GM12891 (cell line): ENCODE measurements around the gene SLC9A9.

Experiments used
- PAX5 ChIP-seq: IDR thresholded peaks from 2 replicates; pipeline ENCODE4 v1.6.1; 2011; ENCODE audit warnings: low read length, moderate library complexity, mild to moderate bottlenecking; ENCODE audit not compliant: insufficient read depth, severe bottlenecking
- POLR2A ChIP-seq: IDR thresholded peaks from 2 replicates; pipeline ENCODE4 v1.6.1; 2011; ENCODE audit warnings: low read depth, low read length, control low read depth
- POLR2AphosphoS5 ChIP-seq: IDR thresholded peaks from 2 replicates; pipeline ENCODE4 v1.6.1; 2011; ENCODE audit warnings: low read depth, low read length, control low read depth
- SPI1 ChIP-seq: IDR thresholded peaks from 2 replicates; pipeline ENCODE4 v1.6.1; 2011; ENCODE audit warnings: low read depth, low read length, control low read depth
- TAF1 ChIP-seq: IDR thresholded peaks from 2 replicates; pipeline ENCODE4 v1.6.1; 2011; ENCODE audit warnings: low read depth, low read length, control low read depth

GRCh38 chr3:143237077-143237627, 611.1 kb downstream of the SLC9A9 start:
- TF ChIP-seq POLR2A (no peak), POLR2AphosphoS5 (no peak), SPI1 (no peak), TAF1 (no peak), PAX5 (no peak)
